Naive thymus-derived CD4-positive, alpha-beta T cell (primary cell): ENCODE data around the gene RPL39L. TPM values are rescaled to one million over a fixed set of nuclear protein-coding genes. Genes with fewer than 3 reads are reported as not detected.

Experiments
- ATAC-seq: fragments of 150-1000 bp; cut with Tn5 transposase; 2 replicates; pipeline ENCODE4 v1.10.0; 2021; ENCODE audit warnings: mild to moderate bottlenecking, moderate library complexity
- CTCF ChIA-PET: fragments of 350-600 bp; sonication (Branson Sonifier 250); formaldehyde crosslinking; loops from one replicate; lab custom pipeline; 2021; ENCODE audit warnings: antibody characterized with exemption; lab: Charles Lee
- POLR2A ChIA-PET: fragments of 350-600 bp; sonication (Branson Sonifier 250); formaldehyde crosslinking; loops from one replicate; lab custom pipeline; 2021; ENCODE audit warnings: antibody characterized with exemption, inconsistent platforms; lab: Charles Lee
- DNase-seq, 9 donors: peaks; one replicate each; pipeline versions ENCODE4 v3.0.0 to v3.0.0-alpha.2; 2020 to 2022; ENCODE audit warnings: mixed read lengths in 1 of 9
- H3K27ac ChIP-seq: one replicate; pipeline ENCODE4 v1.7.0; 2013; ENCODE audit warnings: mild to moderate bottlenecking, low read depth, low read length, moderate library complexity
- H3K27me3 ChIP-seq, 2 donors: one replicate each; pipeline ENCODE4 v1.7.0; 2013; ENCODE audit warnings: low read length in 2 of 2, mild to moderate bottlenecking in 2 of 2, moderate library complexity in 2 of 2; ENCODE audit not compliant: control insufficient read depth in 2 of 2, insufficient read depth in 2 of 2
- H3K36me3 ChIP-seq, 3 experiments: 1 replicate in 2 of 3; 2 replicates in 1 of 3; pipeline ENCODE4 v1.7.0; 2013; ENCODE audit warnings: low read length in 3 of 3, mild to moderate bottlenecking in 3 of 3, moderate library complexity in 1 of 3; ENCODE audit not compliant: insufficient read depth in 3 of 3, control insufficient read depth in 2 of 3
- H3K4me1 ChIP-seq, 2 donors: one replicate each; pipeline ENCODE4 v1.7.0; 2013; ENCODE audit warnings: low read length in 2 of 2, mild to moderate bottlenecking in 2 of 2, moderate library complexity in 1 of 2; ENCODE audit not compliant: control insufficient read depth in 2 of 2, insufficient read depth in 2 of 2
- H3K4me3 ChIP-seq: 2 replicates; pipeline ENCODE4 v1.7.0; 2013; ENCODE audit warnings: mild to moderate bottlenecking, low read length
- H3K9me3 ChIP-seq, 3 experiments: 1 replicate in 2 of 3; 2 replicates in 1 of 3; pipeline ENCODE4 v1.7.0; 2013; ENCODE audit warnings: low read length in 3 of 3; ENCODE audit not compliant: control insufficient read depth in 2 of 3
- H3K27ac Mint-ChIP-seq, 9 donors: one replicate each; pipeline ENCODE4 v1.8.0; 2020 to 2022; ENCODE audit warnings: mixed read lengths in 9 of 9, mild to moderate bottlenecking in 8 of 9, moderate library complexity in 5 of 9, inconsistent platforms in 2 of 9
- H3K27me3 Mint-ChIP-seq, 5 donors: one replicate each; pipeline ENCODE4 v1.8.0; 2021 to 2022; ENCODE audit warnings: mixed read lengths in 5 of 5, mild to moderate bottlenecking in 1 of 5
- H3K36me3 Mint-ChIP-seq, 5 donors: one replicate each; pipeline ENCODE4 v1.8.0; 2020 to 2022; ENCODE audit warnings: mixed read lengths in 5 of 5, mild to moderate bottlenecking in 3 of 5, inconsistent platforms in 1 of 5
- H3K4me1 Mint-ChIP-seq, 7 donors: one replicate each; pipeline ENCODE4 v1.8.0; 2020 to 2022; ENCODE audit warnings: mixed read lengths in 7 of 7, mild to moderate bottlenecking in 3 of 7, inconsistent platforms in 1 of 7
- H3K4me3 Mint-ChIP-seq, 10 donors: one replicate each; pipeline ENCODE4 v1.8.0; 2020 to 2022; ENCODE audit warnings: mild to moderate bottlenecking in 10 of 10, mixed read lengths in 10 of 10, moderate library complexity in 6 of 10, inconsistent platforms in 2 of 10
- H3K9me3 Mint-ChIP-seq, 11 donors: one replicate each; pipeline ENCODE4 v1.8.0; 2020 to 2022; ENCODE audit warnings: mixed read lengths in 11 of 11, mild to moderate bottlenecking in 4 of 11, inconsistent platforms in 1 of 11, moderate library complexity in 1 of 11
- intact Hi-C, 2 donors: fragments of 100-400 bp; cut with micrococcal nuclease; formaldehyde crosslinking; loops; one replicate each; pipeline ENCODE4 v1.15.1; 2023
- polyA plus RNA-seq, 2 donors: library from polyadenylated mRNA; unstranded; fragments of 300-500 nt; fragmentation: Illumina TruSeq; gene quantifications; one replicate each; pipeline ENCODE4 v1.2.3, GENCODE V29; 2021
- total RNA-seq, 6 experiments: library from RNA in 5 of 6; stranded (reverse) in 5 of 6; gene quantifications; 1 replicate in 5 of 6; 2 replicates in 1 of 6; pipeline ENCODE4 v1.2.3 and lab custom pipeline; 2021 to 2026

The RPL39L gene
- 10 to 100 TPM in 1 of 5 experiments, 1 to 10 TPM in 2, under 1 TPM in 1, not detected in 1; 0.81 to 14.0 (median 2.8) TPM for total RNA-seq
- polyA plus RNA-seq = 1 to 10 TPM; 3.0 to 4.0 TPM
- total RNA-seq (lab: John Stamatoyannopoulos, UW) = not detected

DNA sequence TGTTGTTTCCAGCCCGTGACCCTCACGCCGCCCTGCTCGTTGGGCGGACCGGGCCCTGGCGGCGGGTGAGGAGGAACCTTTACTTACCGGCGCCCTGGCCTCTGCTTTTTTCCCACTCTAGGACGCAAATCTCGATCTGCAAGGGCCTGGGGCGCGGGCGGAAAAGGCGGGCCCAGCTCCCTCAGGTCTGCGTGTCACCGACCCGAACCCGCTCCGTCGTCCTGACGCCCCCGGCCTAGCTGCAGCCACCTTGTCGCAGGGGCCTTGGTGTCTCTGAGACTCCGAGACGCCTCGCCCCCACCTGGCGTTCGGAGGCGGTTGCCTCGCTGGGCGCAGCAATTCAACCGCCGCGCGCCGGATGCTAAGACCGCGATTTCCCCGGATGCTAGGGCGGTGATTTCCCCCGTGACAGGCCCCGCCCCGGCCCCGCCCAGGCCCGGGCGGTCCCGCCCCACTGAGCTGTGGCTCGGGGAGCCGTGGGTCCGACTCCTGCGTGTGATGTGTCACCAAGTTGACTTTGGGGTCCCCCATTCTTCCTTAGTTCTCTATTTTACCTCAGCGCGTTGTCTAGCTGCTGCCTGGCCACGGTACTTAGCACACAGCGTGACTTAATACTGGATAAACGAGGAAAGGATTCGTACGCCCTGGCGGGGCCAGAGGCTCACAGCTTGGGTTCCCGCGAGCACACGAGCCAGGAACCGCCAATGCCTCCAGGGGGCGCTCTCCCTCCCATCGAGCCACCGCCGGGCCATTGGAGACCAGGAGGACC is at the start of gene RPL39L:
TSS of gene RPL39L (minus strand) at position 371 of the 769 bp plus-strand sequence. CDS start 18,196 bp downstream, outside the sequence.
- ATAC-seq (peak; percentile 97), DNase-seq (peak; percentile 87 to 95 (median 92))
- Mint-ChIP-seq H3K4me3 (peak within 1 kb of the TSS; percentile 80 to 94 (median 89)), H3K27ac (peak within 1 kb of the TSS; percentile 86 to 98 (median 94)), H3K4me1 (peaks cover 6 to 26% (median 17%) of the 10 kb centered on the region in 7 donors), H3K27me3 (peaks cover 0 to 2% (median 0%) of the 10 kb centered on the region in 5 donors), H3K36me3 (peaks cover 4 to 35% (median 18%) of the 10 kb centered on the region in 5 donors), H3K9me3 (peaks cover 1 to 19% (median 10%) of the 10 kb centered on the region in 11 donors)
- Histone ChIP-seq H3K4me3 (peak within 1 kb of the TSS; percentile 94), H3K27ac (peak within 1 kb of the TSS; percentile 76), H3K27me3 (no peaks in the 10 kb centered on the region), H3K4me1 (peaks cover 9 to 17% of the 10 kb centered on the region in 2 donors), H3K9me3 (no peaks in the 10 kb centered on the region), H3K36me3 (no peaks in the 10 kb centered on the region)
- intact Hi-C loops = loop anchor here (1.0 to 5.0 kb wide), 15 partner anchors 9 to 1202 kb away; partner anchors contain the start of genes ST6GAL1 (in 2 of the 2), TRA2B (in 2 of the 2), DNAJB11 (in 1 of the 2) and EIF4A2 (in 1 of the 2)
- ChIA-PET CTCF (interaction anchor here (0.7 to 4.4 kb wide), 14 partner anchors 8 to 312 kb away, joined by 3 to 29 read pairs (median 7); no protein-coding TSS in a partner anchor), POLR2A (interaction anchor here (0.7 to 6.0 kb wide), 13 partner anchors 9 to 572 kb away, joined by 3 to 46 read pairs (median 5); partner anchors contain the start of genes EIF4A2 and RTP4)

DNA sequence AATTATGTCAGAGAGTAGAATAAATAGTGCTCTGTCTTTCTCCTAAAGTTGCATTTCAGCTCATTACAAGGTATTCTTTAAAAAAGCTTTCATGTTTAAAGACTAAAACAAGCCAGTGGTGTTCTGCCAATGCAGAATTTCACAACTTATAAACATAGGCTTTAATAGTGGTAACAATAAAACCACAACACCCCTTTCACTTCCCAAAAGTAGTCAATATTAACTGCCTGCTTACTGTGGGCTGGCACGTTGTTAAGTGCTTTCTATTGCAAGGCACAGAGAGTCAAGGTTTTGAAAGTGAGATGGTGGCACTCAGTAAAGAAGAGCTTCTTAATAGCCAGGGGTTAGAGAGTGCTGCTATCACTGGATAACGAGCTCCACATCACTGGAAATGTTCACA is 49.6 kb upstream of the RPL39L start:
- no peak overlapping the region for H3K4me3 Mint-ChIP-seq
- Histone ChIP-seq H3K27me3 (no peaks in the 10 kb centered on the region), H3K4me3 (no peak overlapping the region), H3K27ac (no peak overlapping the region), H3K4me1 (no peaks in the 10 kb centered on the region), H3K9me3 (no peaks in the 10 kb centered on the region), H3K36me3 (no peaks in the 10 kb centered on the region)
- peaks cover 0 to 2% (median 0%) of the 10 kb centered on the region in 7 donors for H3K4me1 Mint-ChIP-seq
- CTCF ChIA-PET = no interaction called here
- H3K27ac Mint-ChIP-seq = no peak overlapping the region
- peaks cover 10 to 56% (median 35%) of the 10 kb centered on the region in 5 donors for H3K27me3 Mint-ChIP-seq
- H3K9me3 Mint-ChIP-seq = peaks cover 0 to 9% (median 2%) of the 10 kb centered on the region in 11 donors
- intact Hi-C loops = no loop called here
- no peak for DNase-seq
- no peak for ATAC-seq
- peaks cover 0 to 7% (median 0%) of the 10 kb centered on the region in 5 donors for H3K36me3 Mint-ChIP-seq
- POLR2A ChIA-PET = no interaction called here

DNA sequence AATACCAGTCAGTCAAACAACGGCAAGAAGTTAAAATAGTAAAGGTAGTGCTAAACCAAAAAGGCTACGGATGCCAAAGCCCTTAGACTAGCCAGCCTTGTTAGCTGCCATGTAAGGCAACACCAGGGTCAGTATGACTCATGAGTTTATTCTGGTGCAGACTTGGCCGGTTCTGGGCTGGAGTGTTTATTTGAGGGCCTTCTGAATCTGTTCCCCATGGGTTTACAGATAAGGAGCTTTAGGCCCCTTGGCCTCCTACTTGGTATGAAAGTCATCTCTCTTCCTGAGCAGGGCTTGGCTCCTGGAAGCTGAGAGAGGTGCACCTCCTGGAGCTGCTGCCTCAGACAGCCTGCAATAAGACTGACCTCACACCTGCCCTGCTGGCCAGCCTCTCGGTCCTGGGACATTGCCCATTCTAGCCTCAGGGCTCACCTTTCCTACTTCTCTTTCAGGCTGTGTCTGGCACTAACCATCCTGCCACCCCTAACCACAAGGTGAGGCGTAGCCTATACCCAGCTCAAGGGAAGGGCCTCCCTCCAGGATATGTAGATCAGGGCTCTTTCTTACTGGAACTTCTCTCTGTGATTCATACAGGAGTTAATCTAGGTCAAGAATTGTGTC is 47.6 kb upstream of the RPL39L start:
- intact Hi-C loops = no loop called here
- CTCF ChIA-PET = interaction anchor here (0.6 to 0.7 kb wide), 2 partner anchors 22 to 1169 kb away, joined by 3 read pairs; no protein-coding TSS in a partner anchor

DNA sequence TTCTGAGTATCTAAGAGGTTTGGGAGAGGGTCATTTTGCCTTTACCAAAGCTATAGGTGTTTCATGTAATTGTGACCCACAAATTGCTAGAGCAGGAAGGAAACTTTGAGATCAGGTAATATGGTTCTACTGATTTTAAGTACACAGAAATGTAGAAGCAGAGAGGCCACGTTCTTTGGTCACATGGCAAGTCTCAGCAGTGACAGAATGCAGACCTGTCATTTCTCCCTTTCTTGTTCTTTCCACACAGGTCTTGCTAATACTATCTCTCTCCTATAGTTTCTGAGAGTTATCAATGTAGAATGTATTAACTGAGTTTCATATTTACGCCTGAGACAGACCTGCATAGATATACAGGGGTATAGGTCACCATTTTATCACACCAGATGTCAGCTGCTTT is 47.1 kb upstream of the RPL39L start:
- H3K36me3 Mint-ChIP-seq = peaks cover 0 to 7% (median 0%) of the 10 kb centered on the region in 5 donors

More for the DNA sequence above, 47.6 kb upstream of the RPL39L start:
- H3K4me1 Mint-ChIP-seq = peaks cover 0 to 9% (median 0%) of the 10 kb centered on the region in 7 donors
- H3K27ac ChIP-seq = no peak overlapping the region
- no peak overlapping the region for H3K4me3 ChIP-seq
- peaks cover 0 to 7% (median 0%) of the 10 kb centered on the region in 5 donors for H3K36me3 Mint-ChIP-seq
- DNase-seq (no peak), ATAC-seq (no peak)
- POLR2A ChIA-PET = no interaction called here
- H3K9me3 ChIP-seq = no peaks in the 10 kb centered on the region
- H3K4me1 ChIP-seq = no peaks in the 10 kb centered on the region
- H3K27me3 ChIP-seq = no peaks in the 10 kb centered on the region
- peaks cover 10 to 46% (median 33%) of the 10 kb centered on the region in 5 donors for H3K27me3 Mint-ChIP-seq
- no peak overlapping the region for H3K4me3 Mint-ChIP-seq
- peaks cover 0 to 9% (median 2%) of the 10 kb centered on the region in 11 donors for H3K9me3 Mint-ChIP-seq
- no peaks in the 10 kb centered on the region for H3K36me3 ChIP-seq
- no peak overlapping the region for H3K27ac Mint-ChIP-seq

DNA sequence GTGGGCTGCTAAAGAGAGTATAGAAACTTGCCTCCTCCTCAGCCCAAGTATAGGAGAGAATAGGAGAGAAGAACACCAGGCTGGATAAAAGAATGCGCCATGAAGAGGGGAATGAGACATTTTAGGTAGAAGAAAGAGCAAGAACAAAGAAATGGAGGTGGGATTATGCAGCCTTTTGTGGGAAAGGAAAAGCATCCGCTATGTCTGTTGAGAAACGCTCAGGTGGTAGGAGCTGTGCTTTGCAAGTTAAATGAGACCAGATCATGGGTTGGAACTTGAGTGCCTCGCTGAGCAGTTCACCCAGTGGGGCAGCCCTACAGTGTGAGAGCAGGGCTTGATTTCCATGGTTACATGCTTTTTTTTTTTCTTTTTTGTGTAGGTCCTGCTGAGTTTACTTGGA is 46.5 kb upstream of the RPL39L start:
- ChIA-PET POLR2A (no interaction called here), CTCF (no interaction called here)
- ATAC-seq = no peak
- Mint-ChIP-seq H3K4me3 (no peak overlapping the region), H3K27ac (no peak overlapping the region), H3K4me1 (peaks cover 0 to 9% (median 0%) of the 10 kb centered on the region in 7 donors), H3K36me3 (peaks cover 0 to 7% (median 0%) of the 10 kb centered on the region in 5 donors), H3K27me3 (peaks cover 10 to 34% (median 25%) of the 10 kb centered on the region in 5 donors), H3K9me3 (peaks cover 0 to 9% (median 2%) of the 10 kb centered on the region in 11 donors)
- Histone ChIP-seq H3K27ac (no peak overlapping the region), H3K9me3 (no peaks in the 10 kb centered on the region), H3K4me1 (no peaks in the 10 kb centered on the region), H3K4me3 (no peak overlapping the region), H3K27me3 (no peaks in the 10 kb centered on the region), H3K36me3 (no peaks in the 10 kb centered on the region)
- intact Hi-C loops = no loop called here
- no peak for DNase-seq

More for the DNA sequence above, 47.1 kb upstream of the RPL39L start:
- DNase-seq (no peak), ATAC-seq (no peak)
- Histone ChIP-seq H3K9me3 (no peaks in the 10 kb centered on the region), H3K27me3 (no peaks in the 10 kb centered on the region), H3K36me3 (no peaks in the 10 kb centered on the region), H3K4me3 (no peak overlapping the region), H3K4me1 (no peaks in the 10 kb centered on the region), H3K27ac (no peak overlapping the region)
- Mint-ChIP-seq H3K4me3 (no peak overlapping the region), H3K27ac (no peak overlapping the region), H3K4me1 (peaks cover 0 to 9% (median 0%) of the 10 kb centered on the region in 7 donors), H3K27me3 (peaks cover 10 to 40% (median 30%) of the 10 kb centered on the region in 5 donors), H3K9me3 (peaks cover 0 to 9% (median 2%) of the 10 kb centered on the region in 11 donors)
- CTCF ChIA-PET = interaction anchor here (0.6 to 0.7 kb wide), 2 partner anchors 21 to 1169 kb away, joined by 3 read pairs; no protein-coding TSS in a partner anchor
- POLR2A ChIA-PET = no interaction called here
- intact Hi-C loops = no loop called here

DNA sequence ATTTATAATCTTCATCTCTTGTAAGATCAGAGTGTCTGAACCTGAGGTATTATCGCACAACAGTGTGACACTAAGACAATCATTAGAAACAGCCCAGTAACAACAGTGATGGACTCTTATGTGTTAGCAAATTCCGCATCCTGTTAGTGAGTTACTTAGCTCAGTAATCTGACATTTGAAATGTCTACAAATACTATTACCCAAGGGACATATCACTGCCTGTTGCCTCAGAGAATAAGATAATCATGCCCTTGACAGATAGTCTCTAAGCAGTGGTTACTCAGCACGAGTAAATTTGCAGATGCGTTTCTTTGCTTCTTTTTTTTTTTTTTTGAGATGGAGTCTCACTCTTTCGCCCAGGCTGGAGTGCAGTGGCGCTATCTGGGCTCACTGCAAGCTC is 44.6 kb upstream of the RPL39L start:
- H3K4me3 ChIP-seq = no peak overlapping the region
- H3K4me1 ChIP-seq = no peaks in the 10 kb centered on the region
- Mint-ChIP-seq H3K4me3 (no peak overlapping the region), H3K27ac (no peak overlapping the region), H3K27me3 (peaks cover 0 to 31% (median 11%) of the 10 kb centered on the region in 5 donors), H3K4me1 (peaks cover 0 to 9% (median 0%) of the 10 kb centered on the region in 7 donors), H3K9me3 (peaks cover 0 to 9% (median 2%) of the 10 kb centered on the region in 11 donors), H3K36me3 (peaks cover 0 to 7% (median 0%) of the 10 kb centered on the region in 5 donors)
- no peaks in the 10 kb centered on the region for H3K27me3 ChIP-seq
- H3K27ac ChIP-seq = no peak overlapping the region
- intact Hi-C loops = no loop called here
- H3K9me3 ChIP-seq = no peaks in the 10 kb centered on the region
- no peak for ATAC-seq
- CTCF ChIA-PET = no interaction called here
- POLR2A ChIA-PET = no interaction called here
- H3K36me3 ChIP-seq = no peaks in the 10 kb centered on the region
- DNase-seq = no peak
